Keratinocyte (primary cell): ENCODE data around the gene CARD11. TPM values are rescaled to one million over a fixed set of nuclear protein-coding genes. Genes with fewer than 3 reads are reported as not detected.

Source experiments
- DNase-seq: peaks from one replicate; pipeline ENCODE4 v3.0.0-alpha.2; 2011; ENCODE audit warnings: low read depth, missing footprints, low spot score
- FAIRE-seq: peaks from 2 replicates; lab custom pipeline; 2011; peaks lifted over from hg19 to GRCh38; lab: Jason Lieb, UNC
- H2AFZ ChIP-seq: 2 replicates; pipeline ENCODE4 v1.6.0; 2012; ENCODE audit warnings: low read length, control low read depth, inconsistent platforms; ENCODE audit not compliant: control insufficient read depth
- H3K27ac ChIP-seq: 2 replicates; pipeline ENCODE4 v1.5.1; 2011; ENCODE audit warnings: low read length; ENCODE audit not compliant: control insufficient read depth, insufficient read depth
- H3K27me3 ChIP-seq: 3 replicates; pipeline ENCODE4 v1.6.0; 2011; ENCODE audit warnings: low read length; ENCODE audit not compliant: control insufficient read depth, insufficient read depth; ENCODE audit errors: extremely low read depth
- H3K36me3 ChIP-seq, 2 experiments: 2 replicates in 1 of 2; 3 replicates in 1 of 2; pipeline ENCODE4 v1.5.1; 2011; ENCODE audit warnings: low read length in 2 of 2, mild to moderate bottlenecking in 1 of 2; ENCODE audit not compliant: control insufficient read depth in 2 of 2, insufficient read depth in 2 of 2; ENCODE audit errors: extremely low read depth in 1 of 2
- H3K4me1 ChIP-seq: 3 replicates; pipeline ENCODE4 v1.5.1; 2011; ENCODE audit warnings: low read length; ENCODE audit not compliant: control insufficient read depth, insufficient read depth; ENCODE audit errors: extremely low read depth
- H3K4me2 ChIP-seq: 3 replicates; pipeline ENCODE4 v1.6.0; 2011; ENCODE audit warnings: low read depth, low read length; ENCODE audit not compliant: control insufficient read depth, insufficient read depth; ENCODE audit errors: extremely low read depth
- H3K4me3 ChIP-seq, 3 experiments: fragments of 200-600 bp in 1 of 3; sonication (generic) in 1 of 3; 2 replicates in 2 of 3; 3 replicates in 1 of 3; pipeline ENCODE4 v1.5.1; 2011 to 2016; ENCODE audit warnings: low read length in 3 of 3, mild to moderate bottlenecking in 3 of 3, control low read depth in 2 of 3, inconsistent platforms in 1 of 3, low read depth in 1 of 3, mixed read lengths in 1 of 3, mixed run types in 1 of 3, moderate library complexity in 1 of 3; ENCODE audit not compliant: control insufficient read depth in 2 of 3, insufficient read depth in 2 of 3; ENCODE audit errors: extremely low read depth in 1 of 3
- H3K79me2 ChIP-seq: 2 replicates; pipeline ENCODE4 v1.6.0; 2012; ENCODE audit warnings: low read length; ENCODE audit not compliant: control insufficient read depth, insufficient read depth
- H3K9ac ChIP-seq: 3 replicates; pipeline ENCODE4 v1.6.0; 2011; ENCODE audit warnings: low read length; ENCODE audit not compliant: control insufficient read depth, insufficient read depth; ENCODE audit errors: extremely low read depth
- H3K9me1 ChIP-seq: 3 replicates; pipeline ENCODE4 v1.6.0; 2011; ENCODE audit warnings: low read length; ENCODE audit not compliant: control insufficient read depth, insufficient read depth; ENCODE audit errors: extremely low read depth
- H3K9me3 ChIP-seq: 2 replicates; pipeline ENCODE4 v1.5.1; 2012; ENCODE audit warnings: low read depth, low read length; ENCODE audit not compliant: control insufficient read depth
- H4K20me1 ChIP-seq: 3 replicates; pipeline ENCODE4 v1.6.0; 2011; ENCODE audit warnings: low read length; ENCODE audit not compliant: control insufficient read depth, insufficient read depth; ENCODE audit errors: extremely low read depth
- CTCF ChIP-seq, 3 experiments: IDR thresholded peaks in 1 of 3; conservative IDR thresholded peaks in 1 of 3; optimal IDR thresholded peaks in 1 of 3; 2 replicates in 2 of 3; 3 replicates in 1 of 3; pipeline versions ENCODE3 to v1.5.1; 2011; ENCODE audit warnings: low read length in 3 of 3, mild to moderate bottlenecking in 3 of 3, moderate library complexity in 2 of 3, control low read depth in 1 of 3, inconsistent platforms in 1 of 3; ENCODE audit not compliant: insufficient read depth in 2 of 3; ENCODE audit errors: extremely low read depth in 1 of 3
- EZH2 ChIP-seq: IDR thresholded peaks from one replicate; pipeline ENCODE4 v1.6.1; 2012; ENCODE audit warnings: inconsistent platforms, mild to moderate bottlenecking, low read length, moderate library complexity
- dilution Hi-C: fragments of 300-500 bp; cut with MboI; formaldehyde crosslinking; loops from one replicate; pipeline ENCODE4 v1.7.0; 2020; ENCODE audit warnings: low sequenced_read_pairs; ENCODE audit not compliant: extremely low pct_ligation_motif_present
- polyA plus RNA-seq, 5 experiments: library from polyadenylated mRNA; depleted of rRNA in 3 of 5; stranded (reverse) in 3 of 5; stranded (forward) in 1 of 5; unstranded in 1 of 5; fragments of >200 nt; gene quantifications; 1 replicate in 1 of 5; 2 replicates in 3 of 5; 3 replicates in 1 of 5; pipeline versions ENCODE4 v1.2.1 to v1.2.3, GENCODE V29; 2011 to 2012; ENCODE audit warnings: missing spikeins in 2 of 5, low read depth in 1 of 5, low replicate concordance in 1 of 5

The CARD11 gene
- polyA plus RNA-seq, 1 donor (not counting 4 experiments of a cell fraction or from before 2014, with no cell fraction given): 4.3 TPM

GRCh38 chr7:2982831-2983230, 60.8 kb downstream of the CARD11 start:
- Histone ChIP-seq H3K36me3 (peaks cover 0 to 2% of the 10 kb centered on the region in 2 experiments), H3K4me2 (no peak overlapping the region), H3K4me3 (no peak overlapping the region), H3K4me1 (no peaks in the 10 kb centered on the region), H3K9ac (no peak overlapping the region), H3K27ac (no peak overlapping the region), H3K79me2 (no peaks in the 10 kb centered on the region), H4K20me1 (no peaks in the 10 kb centered on the region), H2AFZ (no peak overlapping the region), H3K9me1 (no peaks in the 10 kb centered on the region), H3K9me3 (no peaks in the 10 kb centered on the region), H3K27me3 (no peaks in the 10 kb centered on the region)
- FAIRE-seq (no peak), DNase-seq (no peak)
- dilution Hi-C loops: no loop called here
- TF ChIP-seq EZH2 (no peak), CTCF (optimal IDR thresholded peaks at IDR 0.05 in 1 of 3, IDR thresholded peaks at IDR 0.05 in 1 of 3, conservative IDR thresholded peaks at IDR 0.05 in 1 of 3; ENCODE audit: extremely low read depth in 1 of 3, insufficient read depth in 2 of 3, low read length in 3 of 3) (no peak)

GRCh38 chr7:2982401-2982800, 61.3 kb downstream of the CARD11 start:
- no peaks in the 10 kb centered on the region for H3K79me2 ChIP-seq

More at GRCh38 chr7:2982401-2982800, 61.3 kb downstream of the CARD11 start:
- no peaks in the 10 kb centered on the region for H3K9me1 ChIP-seq
- H2AFZ ChIP-seq: no peak overlapping the region
- no peaks in the 10 kb centered on the region for H3K27me3 ChIP-seq
- no peak overlapping the region for H3K4me3 ChIP-seq
- no peaks in the 10 kb centered on the region for H3K4me1 ChIP-seq
- DNase-seq (no peak), FAIRE-seq (no peak)
- peaks cover 0 to 2% of the 10 kb centered on the region in 2 experiments for H3K36me3 ChIP-seq
- no peaks in the 10 kb centered on the region for H3K9me3 ChIP-seq
- no peaks in the 10 kb centered on the region for H4K20me1 ChIP-seq
- dilution Hi-C loops: no loop called here
- no peak overlapping the region for H3K4me2 ChIP-seq
- no peak overlapping the region for H3K27ac ChIP-seq
- TF ChIP-seq CTCF (optimal IDR thresholded peaks at IDR 0.05 in 1 of 3, IDR thresholded peaks at IDR 0.05 in 1 of 3, conservative IDR thresholded peaks at IDR 0.05 in 1 of 3; ENCODE audit: extremely low read depth in 1 of 3, insufficient read depth in 2 of 3, low read length in 3 of 3) (no peak), EZH2 (no peak)
- H3K9ac ChIP-seq: no peak overlapping the region
